ENCODE results near the gene CBLIF.
"Not testable (repeated sequence)": the region's sequence is repeated elsewhere in the genome, so short reads cannot be mapped to it uniquely, and the experiment has no call there.

Gene CBLIF

DNA sequence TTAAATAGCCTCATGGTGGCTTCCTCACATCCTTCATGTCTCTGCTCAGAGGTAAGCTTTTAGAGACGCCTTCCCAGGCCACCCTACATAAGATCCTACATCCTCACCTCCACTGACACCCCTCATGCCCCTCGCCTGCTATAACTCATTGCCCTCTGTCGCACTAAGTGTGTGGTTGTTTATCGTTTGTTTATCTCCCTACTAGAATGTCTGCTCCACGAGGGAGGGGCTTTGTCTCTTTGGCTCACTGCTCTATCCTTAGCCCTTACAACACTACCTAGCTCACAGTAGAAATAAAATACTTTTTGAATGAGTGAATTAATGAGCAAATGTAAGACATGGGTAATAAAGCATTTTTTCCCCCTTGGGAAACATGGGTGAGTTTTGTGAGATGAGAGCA lies 1.3 kb upstream of the CBLIF start:
- DNase-seq: no peak

DNA sequence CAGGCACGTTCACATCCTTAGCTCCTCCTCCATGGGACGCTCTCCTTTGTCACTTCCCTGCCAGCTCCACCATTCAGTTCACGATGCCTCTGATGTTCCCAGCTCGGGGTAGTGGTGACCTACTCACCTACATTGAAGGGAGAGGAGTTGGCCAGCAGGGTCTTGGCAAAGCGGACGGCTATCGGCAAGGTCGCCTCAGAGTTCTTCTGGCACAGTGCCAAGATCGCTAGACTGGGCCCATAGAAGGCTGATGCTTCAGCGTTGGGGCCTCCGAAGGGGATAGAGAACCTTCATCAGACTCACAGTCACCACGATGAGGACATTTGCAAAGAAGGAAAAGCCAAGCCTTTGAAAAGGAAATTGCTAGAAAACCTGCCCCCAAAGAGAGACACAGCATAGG lies 3.0 kb downstream of the CBLIF start:
- no peak for DNase-seq

DNA sequence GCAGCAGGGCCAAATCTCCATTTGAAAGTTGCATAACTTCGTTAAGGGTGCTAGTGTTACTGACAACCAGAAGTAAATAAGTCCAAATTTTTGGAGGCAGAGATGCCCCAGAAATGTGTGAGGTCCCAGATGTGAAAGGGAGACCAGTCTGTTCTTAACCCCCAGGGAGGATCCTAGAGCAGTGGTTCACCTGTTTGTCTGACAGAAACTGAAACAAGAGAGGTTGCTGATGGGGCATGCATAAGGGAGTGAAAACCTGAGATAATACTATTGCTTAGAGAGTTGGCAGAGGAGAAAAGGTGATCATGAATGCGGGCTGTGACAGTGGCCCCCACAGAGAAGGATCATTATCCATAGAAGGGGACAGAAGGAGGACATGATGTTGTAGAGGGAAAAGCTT lies 3.8 kb downstream of the CBLIF start:
- DNase-seq: no peak

DNA sequence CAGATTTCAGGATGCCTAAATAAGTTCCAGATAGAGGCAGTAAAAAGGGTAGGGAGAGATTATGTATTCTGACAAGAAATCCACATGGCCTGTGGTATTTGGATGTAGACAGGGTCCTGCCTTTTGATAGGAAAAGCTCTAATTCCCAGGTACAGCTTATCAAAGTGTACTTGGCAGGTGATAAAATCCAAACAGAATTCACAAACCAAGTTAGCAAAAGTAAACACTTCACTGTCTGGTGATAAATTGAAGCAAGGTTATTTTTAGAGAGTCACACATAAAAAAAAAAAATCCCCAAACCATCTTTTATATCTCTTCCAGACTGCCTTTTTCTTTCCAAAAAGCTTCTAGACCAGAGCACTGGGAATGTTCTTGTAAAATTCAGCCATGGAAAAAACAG lies 5.7 kb downstream of the CBLIF start:
- DNase-seq: no peak

DNA sequence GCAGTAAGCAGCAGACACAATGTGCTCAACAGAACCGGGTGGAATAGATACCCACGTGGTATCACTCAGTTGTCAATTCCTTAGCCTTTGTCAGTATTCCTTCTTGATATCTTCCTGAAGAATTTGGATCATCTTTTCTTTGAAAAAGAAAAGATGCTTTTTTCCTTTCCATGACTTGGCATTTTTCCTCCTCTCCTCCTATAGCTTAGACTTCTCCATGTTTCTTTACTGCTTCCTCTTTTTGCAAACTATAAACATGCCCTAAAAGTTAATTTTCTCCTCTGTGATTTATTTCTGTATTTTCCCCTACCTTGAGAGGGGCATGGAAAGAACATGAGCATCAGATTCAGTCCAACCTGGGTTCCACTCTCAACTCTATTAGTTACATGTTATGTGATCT lies 11.7 kb downstream of the CBLIF start:
- no peak for DNase-seq

DNA sequence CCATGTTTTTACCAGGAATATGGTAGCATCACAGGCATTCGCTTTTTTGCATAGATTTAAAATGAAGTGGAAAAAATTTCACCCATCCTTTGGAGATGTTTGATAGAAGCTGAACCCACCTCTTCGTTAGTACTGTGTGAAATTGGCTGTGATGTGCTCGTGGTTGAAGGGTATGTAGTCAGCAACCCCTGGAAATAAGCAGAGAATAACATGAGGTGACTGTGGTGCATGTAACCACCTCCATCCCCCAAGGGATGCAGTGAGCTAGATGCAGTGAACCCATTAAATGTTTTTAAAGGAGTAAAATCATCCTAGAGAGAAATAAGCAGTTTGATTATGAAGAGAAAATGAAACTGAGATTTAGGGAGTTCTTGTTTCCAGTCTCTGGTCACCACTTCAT lies 15.9 kb downstream of the CBLIF start:
- no peak for DNase-seq

DNA sequence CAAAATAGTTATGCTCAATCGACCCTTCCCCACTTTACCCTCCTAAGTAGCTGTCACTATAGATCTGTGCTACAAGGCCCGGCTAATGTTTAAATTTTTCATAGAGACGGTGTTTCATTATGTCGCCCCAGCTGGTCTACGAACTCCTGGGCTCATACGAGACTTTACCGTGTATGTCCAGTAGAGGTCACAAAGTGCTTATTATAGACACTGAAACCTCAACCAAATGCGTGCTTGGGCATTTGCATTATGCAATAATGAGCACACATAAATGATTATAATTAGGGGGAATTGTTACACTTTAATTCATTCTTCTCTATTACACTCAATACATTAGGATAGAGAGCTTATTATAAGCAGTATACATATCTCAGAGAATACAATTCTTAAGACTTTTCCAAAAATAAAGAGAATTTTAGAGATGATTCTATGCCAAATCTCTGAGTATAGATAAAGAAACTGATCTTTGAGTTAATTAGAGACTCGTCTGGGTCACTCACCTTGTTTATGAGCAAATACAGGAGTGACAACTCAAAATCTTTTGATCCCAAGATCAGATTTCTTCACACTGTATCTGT lies 22.2 kb downstream of the CBLIF start:
- no peak for DNase-seq

DNA sequence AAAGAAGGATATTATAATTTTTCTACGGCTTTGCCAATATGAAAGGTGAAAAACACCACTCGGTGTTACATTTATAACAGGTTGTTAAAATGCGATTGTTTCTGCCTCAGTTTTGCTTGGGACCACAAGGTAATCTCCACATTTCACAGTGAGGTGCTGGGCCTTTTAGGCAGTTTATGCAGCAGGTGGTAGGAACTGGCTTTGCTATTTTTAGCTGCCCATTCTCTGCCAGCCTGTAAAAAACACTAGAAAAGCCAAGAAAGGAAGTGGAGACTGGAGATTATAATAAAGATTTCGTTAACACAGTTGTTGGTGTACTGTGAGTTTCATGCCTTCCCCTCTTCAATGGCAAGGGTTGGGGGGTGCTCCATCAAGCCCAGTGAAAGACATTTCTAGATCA lies 26.7 kb downstream of the CBLIF start:
- no peak for DNase-seq

DNA sequence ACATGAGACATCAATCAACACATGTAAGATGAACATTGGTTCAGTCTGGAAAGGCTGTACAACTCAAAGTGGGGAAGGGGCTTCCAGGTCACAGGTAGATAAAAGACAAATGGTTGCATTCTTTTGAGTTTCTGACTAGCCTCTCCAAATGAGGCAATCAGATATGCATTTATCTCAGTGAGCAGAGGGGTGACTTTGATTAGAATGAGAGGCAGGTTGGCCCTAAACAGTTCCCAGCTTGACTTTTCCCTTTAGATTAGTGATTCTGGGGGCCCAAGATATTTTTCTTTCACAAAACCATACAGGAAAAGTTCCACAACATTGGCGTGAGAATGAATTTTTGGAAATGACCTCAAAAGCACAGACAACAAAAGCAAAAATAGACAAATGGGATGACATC lies 28.9 kb downstream of the CBLIF start:
- not testable (repeated sequence) for DNase-seq

DNA sequence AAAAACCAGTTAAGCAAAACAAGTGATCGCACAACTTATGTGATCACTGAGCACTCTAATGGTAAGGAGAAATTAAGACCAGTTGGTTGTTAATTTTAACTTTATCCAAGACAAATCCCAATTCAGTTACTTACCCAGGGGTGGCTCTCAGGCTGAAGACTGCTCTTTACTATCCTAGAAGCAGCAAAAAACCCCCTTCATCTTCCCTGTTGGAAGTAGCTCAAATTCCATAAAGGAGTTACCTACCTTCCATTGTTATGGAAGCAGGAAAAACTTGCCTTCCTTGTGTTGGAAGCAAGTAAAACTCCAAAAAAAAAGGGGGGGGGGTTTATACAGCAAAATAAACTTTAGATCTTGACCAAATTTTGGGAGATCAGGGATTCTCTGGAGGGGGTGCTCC lies 29.5 kb downstream of the CBLIF start:
- DNase-seq: no peak

DNA sequence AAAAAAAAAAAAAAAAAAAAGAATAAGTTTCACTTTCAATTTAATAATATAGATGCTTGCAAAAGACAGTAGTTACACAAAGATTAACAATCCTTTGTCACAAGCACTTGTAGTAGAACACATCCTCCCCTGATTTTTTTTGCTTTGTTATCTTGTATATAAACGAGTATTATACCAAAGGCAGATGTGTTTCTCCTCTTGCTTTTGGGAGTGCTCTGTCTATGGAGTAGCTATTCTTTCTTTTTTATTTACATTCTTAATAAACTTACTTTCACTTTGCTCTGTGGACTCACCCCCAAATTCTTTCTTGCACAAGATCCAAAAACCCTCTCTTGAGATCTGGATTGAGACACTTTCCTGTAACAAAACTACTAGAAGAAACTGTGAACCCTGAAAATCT lies 31.3 kb downstream of the CBLIF start:
- DNase-seq: no peak

DNA sequence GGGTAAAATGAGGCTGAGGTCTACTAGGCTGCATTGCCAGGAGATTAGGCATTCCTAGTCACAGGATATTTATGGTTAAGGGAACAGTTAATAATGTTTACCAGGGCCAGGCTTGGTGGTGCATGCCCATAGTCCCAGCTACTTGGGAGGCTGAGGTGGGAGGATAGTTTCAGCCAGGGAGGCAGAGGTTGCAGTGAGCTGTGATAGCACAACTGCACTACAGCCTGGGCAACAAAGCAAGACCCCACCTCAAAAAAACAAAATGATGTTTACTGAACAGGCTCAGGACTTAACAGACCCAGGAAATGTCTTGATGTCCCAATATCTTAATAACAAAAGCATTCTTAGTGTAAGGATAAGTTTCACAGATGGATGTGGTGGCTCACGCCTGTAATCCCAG lies 31.9 kb downstream of the CBLIF start:
- no peak for DNase-seq

DNA sequence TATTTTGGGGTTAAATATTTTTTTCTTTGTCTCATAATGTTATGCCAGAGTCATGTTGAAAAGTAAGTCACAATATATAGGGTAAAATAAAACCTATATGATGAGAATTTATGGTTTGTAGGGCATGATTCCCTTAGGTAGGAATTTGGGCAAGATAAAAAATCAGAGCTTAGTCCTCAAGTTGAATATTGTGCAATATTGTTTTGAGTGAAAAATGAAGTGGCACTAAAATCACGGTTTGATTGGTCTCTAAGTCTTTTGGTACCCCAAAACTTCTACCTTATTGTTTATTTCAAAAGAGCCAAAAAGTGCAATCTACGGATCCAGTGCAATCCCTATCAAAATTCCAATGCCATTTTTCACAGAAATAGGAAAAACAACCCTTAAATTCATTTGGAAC lies 33.1 kb downstream of the CBLIF start:
- no peak for DNase-seq

DNA sequence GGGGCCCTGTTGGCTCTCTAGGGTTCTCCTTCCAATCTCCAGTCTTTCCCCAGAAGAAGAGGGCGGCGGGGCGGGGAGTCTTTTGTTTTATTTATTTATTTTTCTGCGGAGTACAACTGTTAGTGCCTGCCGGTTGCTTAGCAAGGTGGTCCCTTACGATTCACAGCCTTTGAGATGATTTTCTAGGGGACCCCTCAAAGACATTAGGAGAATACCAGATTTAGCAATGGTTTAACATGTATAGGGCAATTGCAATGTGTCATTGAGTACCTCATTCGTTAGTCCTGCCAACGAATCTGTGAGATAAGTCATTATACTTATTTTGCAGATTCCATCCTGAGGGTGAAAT lies 34.4 kb downstream of the CBLIF start:
- no peak for DNase-seq

DNA sequence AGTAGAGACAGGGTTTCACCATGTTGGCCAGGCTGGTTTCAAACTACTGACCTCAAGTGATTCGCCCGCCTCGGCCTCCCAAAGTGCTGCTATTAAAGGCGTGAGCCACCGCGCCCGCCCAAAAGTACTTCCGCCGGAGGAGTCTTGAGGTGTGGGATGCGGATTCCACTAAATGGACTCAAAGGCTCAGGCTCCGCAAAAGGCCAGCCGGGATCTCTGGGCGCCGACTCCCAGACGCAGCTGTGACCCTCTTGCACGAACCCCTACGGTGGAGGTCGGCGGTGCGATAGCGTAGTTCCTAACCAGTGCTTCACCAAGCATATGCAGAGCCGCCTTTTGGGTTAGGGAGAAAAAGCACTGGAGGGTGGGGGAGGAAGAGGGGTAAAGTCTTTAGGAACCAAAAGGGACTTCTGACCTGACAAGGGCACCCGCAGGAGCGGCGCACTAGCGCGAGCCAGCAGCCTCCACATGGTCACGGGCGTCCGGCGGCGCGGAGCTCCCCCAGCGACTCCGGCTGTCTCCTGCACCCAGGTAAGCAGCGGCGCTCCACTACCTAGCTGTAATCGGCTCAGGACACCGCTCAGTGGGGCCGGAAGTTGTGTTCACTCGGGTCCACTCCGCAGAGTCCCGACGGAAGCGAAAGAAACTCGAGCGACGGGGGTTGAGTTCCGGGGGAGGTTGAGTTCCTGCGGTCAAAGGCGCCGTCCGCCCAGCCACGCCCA lies 34.9 kb downstream of the CBLIF start, which contains the start of gene MRPL16:
Gene MRPL16, minus strand, starts transcription at position 590 of the 722 bp plus-strand sequence. Its CDS starts 120 bp downstream, at position 470.
- peak; percentile 53 for DNase-seq

DNA sequence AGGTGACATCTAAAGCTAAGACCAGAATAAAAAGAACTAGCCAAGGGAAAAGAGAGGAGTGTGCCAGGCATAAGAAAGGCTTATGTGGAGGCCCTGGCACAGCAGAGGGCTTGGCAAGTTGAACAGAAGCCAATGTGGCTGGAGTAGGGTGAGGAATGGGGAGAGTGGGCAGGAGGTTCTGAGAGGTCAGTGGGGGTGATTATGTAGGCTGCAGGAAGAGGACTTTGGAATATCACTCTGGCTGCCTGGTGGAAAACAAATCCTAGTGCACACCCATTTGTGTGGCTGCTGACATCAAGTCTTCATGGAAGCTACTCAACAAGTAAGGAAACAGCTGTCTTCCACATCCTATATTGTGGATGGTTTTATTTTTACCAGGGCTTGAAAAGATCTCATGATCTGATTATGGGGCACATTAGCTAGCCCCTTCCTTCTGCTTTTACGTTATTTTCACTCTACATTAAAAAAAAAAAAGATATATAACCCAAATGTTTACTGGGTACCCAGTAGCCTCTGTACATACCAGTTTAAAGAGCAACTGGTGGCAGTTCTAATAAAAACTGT lies 38.2 kb downstream of the CBLIF start:
- no peak for DNase-seq

DNA sequence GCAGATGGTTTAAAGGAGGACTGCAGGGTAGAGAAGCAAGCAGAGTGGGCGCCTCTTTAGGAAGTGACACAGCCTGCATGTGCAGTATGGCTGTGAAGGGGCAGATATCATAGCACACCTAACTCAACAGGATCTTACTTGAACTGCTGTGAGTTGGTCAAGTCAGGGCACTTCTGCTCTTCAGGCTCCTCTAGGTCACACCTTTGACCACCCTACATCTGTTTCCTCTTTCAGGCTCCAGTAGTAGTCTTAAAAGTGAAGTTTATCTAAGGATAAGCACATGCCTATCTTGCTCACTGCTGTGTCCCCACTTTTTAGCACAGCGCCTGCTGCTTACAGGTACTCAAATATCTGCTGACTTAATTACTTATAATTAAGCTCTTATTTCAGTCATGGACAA lies 41.2 kb downstream of the CBLIF start:
- no peak for DNase-seq

DNA sequence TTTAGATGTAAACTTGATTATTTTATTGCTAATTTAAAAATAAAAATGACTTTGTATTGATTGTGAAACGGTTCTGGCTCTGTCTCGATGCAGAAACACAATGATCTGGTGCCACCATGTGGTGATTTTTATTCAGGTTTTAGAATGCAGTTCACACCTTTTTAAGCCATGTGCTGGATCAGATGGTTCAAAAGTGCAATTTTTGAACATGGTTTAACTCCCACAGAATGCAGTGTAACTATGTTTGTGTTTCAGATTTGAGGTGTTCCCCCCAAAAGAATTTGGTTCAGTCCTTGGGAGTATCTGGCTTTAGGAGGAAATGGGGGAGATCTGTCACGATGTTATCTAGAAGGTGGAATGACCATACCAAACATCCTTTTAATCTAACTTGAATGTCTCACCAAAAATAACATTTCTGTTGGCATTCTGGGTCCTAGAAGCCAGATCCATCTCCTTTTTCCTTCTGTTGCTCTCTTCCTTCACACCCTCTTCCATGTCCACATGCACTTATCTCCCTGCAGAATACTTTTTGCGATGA lies 42.6 kb downstream of the CBLIF start:
- no peak for DNase-seq

DNA sequence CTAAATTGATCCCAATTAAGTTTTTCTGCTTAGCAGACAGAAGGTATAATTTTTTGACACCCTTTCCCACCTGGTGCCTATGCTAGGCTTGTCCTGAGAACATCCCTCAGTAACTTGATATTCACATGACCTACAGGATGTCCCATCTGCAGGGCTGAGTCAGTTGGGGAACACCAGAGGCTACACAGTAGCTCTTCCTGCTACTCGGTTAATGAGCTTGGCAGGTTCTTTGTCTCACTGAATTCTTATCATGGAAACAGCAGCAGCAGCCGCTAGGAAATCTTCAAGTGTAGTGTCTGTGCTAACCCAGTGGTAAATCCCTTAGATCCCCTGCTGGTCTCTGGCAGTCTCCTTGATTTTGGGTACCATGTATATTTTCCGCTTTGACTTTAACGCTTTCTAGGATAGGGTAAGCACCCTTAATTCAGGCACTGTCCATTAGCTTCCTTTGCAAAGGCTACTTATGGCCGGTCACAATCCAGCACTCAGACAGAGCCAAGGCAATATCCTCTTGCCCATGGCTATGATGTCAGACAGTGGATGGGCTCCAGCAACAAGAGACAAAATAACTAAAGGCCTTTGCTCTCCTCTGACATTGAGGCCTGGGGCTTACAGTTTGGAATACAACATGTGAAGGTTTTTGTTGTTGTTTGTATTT lies 43.2 kb downstream of the CBLIF start:
- DNase-seq: no peak

DNA sequence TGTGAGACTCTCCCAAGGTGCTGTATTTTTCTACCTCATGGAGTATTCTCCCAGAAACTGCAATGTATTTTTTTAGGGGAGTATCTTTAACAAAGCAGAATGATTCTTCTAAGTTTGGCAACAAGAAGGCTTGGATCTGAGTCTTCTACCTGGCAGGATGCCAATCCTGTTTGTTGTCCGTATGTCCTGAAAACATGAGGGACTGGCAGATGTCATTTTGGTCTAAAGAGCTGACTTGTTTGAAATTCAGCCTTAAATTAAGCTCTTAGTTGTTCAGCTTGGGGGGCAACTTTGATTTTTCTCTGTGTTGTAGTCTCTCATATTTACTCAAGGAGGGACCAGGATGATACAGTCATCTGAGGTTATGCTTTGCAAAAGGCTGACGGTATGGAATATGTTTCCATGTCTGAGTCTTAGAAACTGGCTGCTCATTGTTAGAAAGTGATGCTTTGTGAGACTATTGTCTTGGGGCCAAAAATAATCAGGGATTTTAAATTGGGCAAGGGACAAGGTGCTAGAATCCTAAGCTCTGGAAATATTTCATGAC lies 44.1 kb downstream of the CBLIF start:
- no peak for DNase-seq

DNA sequence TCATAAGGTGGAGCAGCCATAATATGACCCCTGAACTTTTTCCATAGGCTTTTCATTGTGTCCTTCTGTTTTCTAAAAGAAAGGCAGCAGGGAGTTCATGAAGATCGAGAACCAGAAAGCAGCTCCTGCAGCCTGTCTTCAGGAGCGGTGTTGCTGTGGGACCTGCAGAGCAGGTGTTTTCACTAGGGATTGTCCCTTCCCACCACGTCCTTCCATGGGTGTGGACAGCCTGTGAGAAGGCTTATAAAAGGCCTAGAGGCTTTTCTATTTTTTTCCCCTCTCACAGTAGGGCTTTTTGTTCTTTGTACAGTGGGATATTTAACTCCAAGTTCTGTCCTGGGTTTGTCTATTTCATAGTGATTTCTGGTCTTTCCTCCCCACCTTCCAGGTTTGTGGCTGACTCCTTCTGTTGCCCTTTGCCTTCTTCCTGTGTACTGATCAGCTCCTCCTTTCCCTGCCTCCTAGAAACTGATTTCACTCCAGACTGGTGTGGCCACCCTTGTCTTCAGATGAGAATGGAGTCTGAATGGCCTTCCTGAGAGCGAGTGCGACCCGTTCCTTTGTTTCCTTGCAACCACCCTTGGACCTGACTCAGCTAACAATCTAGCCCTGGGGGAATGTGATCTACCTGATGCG lies 44.8 kb downstream of the CBLIF start:
- no peak for DNase-seq

DNA sequence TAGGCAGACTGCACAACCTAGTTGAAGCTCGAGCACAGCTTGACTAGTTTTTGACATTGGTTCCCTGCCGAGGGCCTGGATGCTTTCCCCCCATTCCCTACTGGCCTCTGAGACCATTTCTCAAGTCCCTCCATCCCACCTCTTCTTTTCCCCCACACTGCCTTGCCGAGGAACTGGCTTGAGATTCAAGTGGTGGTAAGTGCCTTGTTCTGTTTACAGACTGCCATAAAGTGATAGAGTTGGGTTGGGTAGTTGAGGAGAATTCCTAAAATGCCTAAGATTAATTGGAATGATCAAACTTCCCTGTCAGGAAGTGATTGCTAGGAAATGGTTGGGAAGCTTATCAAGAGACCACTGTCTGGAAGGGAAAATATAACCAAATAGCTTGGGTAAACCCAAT lies 50.9 kb downstream of the CBLIF start:
- no peak for DNase-seq

DNA sequence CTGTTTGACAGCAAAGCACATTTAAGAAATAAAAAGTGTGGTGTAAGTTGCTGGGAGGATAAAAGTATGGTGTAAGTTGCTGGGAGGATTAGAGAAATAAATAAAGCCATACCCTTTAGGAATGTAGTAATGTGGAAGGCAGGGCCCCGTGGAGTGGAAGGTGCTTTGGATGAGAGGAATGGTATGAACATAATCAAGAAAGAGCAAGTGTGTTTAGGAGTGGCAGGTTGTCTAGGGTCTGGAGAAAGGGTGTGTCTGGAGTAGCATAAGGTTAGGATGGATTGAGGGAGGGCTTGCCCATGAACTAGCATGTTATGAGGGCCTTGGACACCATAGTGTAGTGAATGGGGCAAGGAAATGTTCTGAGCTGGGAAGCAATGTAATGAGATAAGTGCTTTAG lies 52.8 kb downstream of the CBLIF start:
- DNase-seq: no peak
